GM23248 (cell line): ENCODE measurements around the gene HRH4.

Experiments
- EZH2 ChIP-seq: fragments of 200-600 bp; sonication (generic); IDR thresholded peaks from 2 replicates; pipeline ENCODE4 v1.6.1; 2018; ENCODE audit warnings: antibody characterized with exemption, mild to moderate bottlenecking; ENCODE audit not compliant: insufficient read depth, poor library complexity, severe bottlenecking
- EZH2phosphoT487 ChIP-seq: fragments of 200-600 bp; sonication (generic); IDR thresholded peaks from 2 replicates; pipeline ENCODE4 v1.6.1; 2018; ENCODE audit warnings: antibody characterized with exemption, moderate library complexity, mild to moderate bottlenecking, low read depth; ENCODE audit not compliant: insufficient read depth

GRCh38 chr18:24426073-24426397 lies 34.4 kb upstream of the HRH4 start:
- TF ChIP-seq EZH2 (no peak), EZH2phosphoT487 (no peak)
